NCI-H187 treated with DMSO at 0.1 percent for 48 hours (cell line): ENCODE measurements around the gene TNFRSF25.

Experiments
- DNase-seq: peaks from one replicate; lab custom pipeline; 2025; lab: John Stamatoyannopoulos, UW

Gene TNFRSF25

GRCh38 chr1:6466023-6466422, at the start of gene TNFRSF25:
Gene TNFRSF25, minus strand, starts transcription at chr1:6466173. Its CDS starts 66 bp downstream, at chr1:6466107.
- no peak for DNase-seq

GRCh38 chr1:6515771-6516170, 49.8 kb upstream of the TNFRSF25 start:
- DNase-seq, result no peak

GRCh38 chr1:6513320-6513801, 47.4 kb upstream of the TNFRSF25 start:
- DNase-seq, result no peak

- DNase-seq, result no peak
Measured at GRCh38 chr1:6512908-6513280, 46.9 kb upstream of the TNFRSF25 start.

GRCh38 chr1:6512245-6512907, 46.4 kb upstream of the TNFRSF25 start:
- DNase-seq, result no peak

GRCh38 chr1:6511561-6512244, 45.7 kb upstream of the TNFRSF25 start:
- no peak for DNase-seq

- no peak for DNase-seq
Measured at GRCh38 chr1:6511056-6511455, 45.1 kb upstream of the TNFRSF25 start.

DNA sequence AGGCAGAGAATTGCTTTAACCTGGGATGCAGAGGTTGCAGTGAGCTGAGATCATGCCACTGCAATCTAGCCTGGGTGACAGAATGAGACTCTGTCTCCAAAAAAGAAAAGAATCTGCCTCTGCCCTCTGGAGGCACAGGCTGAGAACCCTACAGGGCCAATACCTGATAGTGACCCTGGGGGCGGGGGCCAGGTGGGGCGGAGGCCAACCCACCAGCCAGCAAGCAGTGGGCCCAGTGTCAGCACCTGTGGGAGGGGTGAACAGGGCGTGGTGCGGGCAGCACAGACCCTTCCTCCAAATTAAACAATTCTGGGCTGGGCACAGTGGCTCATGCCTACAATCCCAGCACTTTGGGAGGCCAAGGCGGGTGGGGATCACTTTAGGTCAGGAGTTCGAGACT, 44.5 kb upstream of the TNFRSF25 start:
- DNase-seq, result no peak

GRCh38 chr1:6509919-6510291, 43.9 kb upstream of the TNFRSF25 start:
- DNase-seq, result no peak

- DNase-seq, result no peak
Measured at GRCh38 chr1:6509220-6509918, 43.4 kb upstream of the TNFRSF25 start.

DNA sequence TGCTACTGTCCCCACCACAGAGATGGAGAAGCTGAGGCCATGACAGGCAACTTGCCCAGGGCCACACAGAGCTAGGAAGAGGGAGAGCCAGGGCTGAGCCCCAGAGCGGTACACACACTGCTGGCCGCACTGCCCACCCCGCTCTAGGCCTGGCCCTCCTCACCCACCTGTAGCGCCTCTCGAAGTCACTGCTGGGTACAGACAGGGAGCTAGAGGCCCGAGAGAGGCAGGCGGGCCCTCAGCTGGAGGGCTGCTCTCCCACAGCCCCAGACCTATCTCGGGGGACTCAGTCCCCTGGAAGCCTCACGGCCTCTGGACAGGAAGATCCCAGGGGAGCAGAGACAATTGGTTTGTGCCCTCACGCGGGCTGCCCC, 42.8 kb upstream of the TNFRSF25 start:
- no peak for DNase-seq

- no peak for DNase-seq
Measured at GRCh38 chr1:6508154-6508815, 42.3 kb upstream of the TNFRSF25 start.

DNA sequence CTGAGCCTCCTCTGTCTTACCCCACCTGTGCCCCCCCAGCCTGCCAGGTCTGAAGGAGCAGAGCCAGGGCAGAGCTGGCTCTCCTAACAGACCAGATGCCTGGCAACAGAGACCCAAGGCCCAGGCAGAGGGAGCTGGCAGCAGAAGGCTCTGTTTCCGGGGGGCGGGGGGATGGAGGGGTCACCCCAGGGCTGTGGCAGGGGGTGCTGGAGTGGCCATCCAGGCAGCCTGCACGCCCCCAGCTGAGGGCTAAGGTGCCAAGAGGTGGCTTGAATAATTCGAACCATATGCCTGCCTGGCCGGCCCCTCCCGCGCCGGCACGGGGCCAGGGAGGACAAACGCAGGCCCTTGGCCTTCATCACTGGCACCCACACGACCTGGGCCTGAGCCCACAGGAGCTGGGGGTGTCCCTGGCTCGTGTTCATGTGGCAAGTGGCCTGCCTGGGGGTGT, 41.5 kb upstream of the TNFRSF25 start:
- no peak for DNase-seq

DNA sequence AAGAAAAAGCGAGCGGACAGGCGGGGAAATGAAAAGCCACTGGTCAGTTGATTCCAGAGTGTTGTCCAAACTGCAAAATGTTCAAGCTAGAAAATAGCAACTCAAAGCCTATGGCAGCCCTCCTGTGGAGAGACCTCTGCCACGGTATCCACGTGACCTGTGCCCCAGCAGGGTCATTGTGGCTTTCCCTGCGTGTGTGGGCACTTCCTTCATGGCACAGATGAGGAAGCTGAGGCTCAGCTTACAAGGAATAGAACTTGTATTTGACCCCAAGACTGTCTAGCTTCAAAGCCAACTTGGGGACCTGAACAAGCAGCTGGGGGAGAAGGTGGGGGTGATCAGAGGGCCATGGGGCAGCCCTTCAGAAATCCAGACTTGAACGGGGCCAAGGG, 41.1 kb upstream of the TNFRSF25 start:
- no peak for DNase-seq

- DNase-seq, result no peak
Measured at GRCh38 chr1:6506210-6507036, 40.5 kb upstream of the TNFRSF25 start.

- DNase-seq, result no peak
Measured at GRCh38 chr1:6505367-6506209, 39.6 kb upstream of the TNFRSF25 start.

DNA sequence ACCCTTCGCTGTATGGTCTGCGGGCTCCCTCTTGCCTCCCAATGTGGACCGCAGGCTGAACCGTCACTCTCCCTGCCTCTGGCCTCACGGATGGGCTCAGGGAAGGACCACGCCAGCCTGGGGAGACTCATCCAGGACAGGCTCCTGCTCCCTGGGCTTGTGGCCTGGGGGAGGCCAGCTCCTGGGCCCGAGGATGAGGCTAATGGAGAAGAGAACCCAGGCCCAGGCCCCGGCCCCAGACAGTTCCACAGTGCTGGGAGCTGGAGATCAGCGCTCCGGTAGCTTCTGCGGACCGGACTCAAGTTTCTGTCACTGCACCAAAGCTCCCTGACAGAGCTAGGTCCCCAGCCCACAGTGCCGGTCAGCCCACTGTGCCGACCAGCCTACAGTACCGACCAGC, 38.9 kb upstream of the TNFRSF25 start:
- no peak for DNase-seq

- DNase-seq, result no peak
Measured at GRCh38 chr1:6503884-6504602, 38.1 kb upstream of the TNFRSF25 start.

GRCh38 chr1:6502000-6502891, 36.3 kb upstream of the TNFRSF25 start:
- no peak for DNase-seq
